H9 (cell line): Measurements from ENCODE around the gene HTN3. TPM values are rescaled to one million over a fixed set of nuclear protein-coding genes. Genes with fewer than 3 reads are reported as not detected.

Source experiments
- DNase-seq: peaks from one replicate; pipeline ENCODE4 v3.0.0-alpha.2; 2017
- H2AFZ ChIP-seq: one replicate; pipeline ENCODE4 v1.6.1; 2013; ENCODE audit warnings: mild to moderate bottlenecking, low read length, control low read depth, moderate library complexity
- H2AK5ac ChIP-seq: 2 replicates; pipeline ENCODE4 v1.6.1; 2013; ENCODE audit warnings: low read length, control low read depth, mixed read lengths; ENCODE audit not compliant: insufficient read length
- H2BK120ac ChIP-seq: one replicate; pipeline ENCODE4 v1.6.1; 2013; ENCODE audit warnings: low read depth, mild to moderate bottlenecking, low read length, control low read depth, inconsistent platforms; ENCODE audit not compliant: poor library complexity, severe bottlenecking
- H2BK12ac ChIP-seq: 2 replicates; pipeline ENCODE4 v1.6.1; 2013; ENCODE audit warnings: low read length, control low read depth, mixed read lengths, low read depth; ENCODE audit not compliant: insufficient read length
- H2BK15ac ChIP-seq: 2 replicates; pipeline ENCODE4 v1.6.1; 2013; ENCODE audit warnings: low read depth, low read length, control low read depth
- H2BK20ac ChIP-seq: one replicate; pipeline ENCODE4 v1.6.1; 2013; ENCODE audit warnings: low read depth, mild to moderate bottlenecking, low read length, control low read depth, inconsistent platforms; ENCODE audit not compliant: poor library complexity, severe bottlenecking
- H2BK5ac ChIP-seq: 2 replicates; pipeline ENCODE4 v1.6.1; 2013; ENCODE audit warnings: low read length, control low read depth, mixed read lengths; ENCODE audit not compliant: insufficient read length
- H3K14ac ChIP-seq: 2 replicates; pipeline ENCODE4 v1.6.1; 2013; ENCODE audit warnings: low read length, control low read depth; ENCODE audit not compliant: insufficient read depth
- H3K18ac ChIP-seq: 2 replicates; pipeline ENCODE4 v1.6.1; 2013; ENCODE audit warnings: low read depth, mild to moderate bottlenecking, mixed read lengths, low read length, control low read depth; ENCODE audit not compliant: insufficient read length
- H3K23ac ChIP-seq: 2 replicates; pipeline ENCODE4 v1.6.1; 2013; ENCODE audit warnings: low read length, control low read depth, mixed read lengths, low read depth; ENCODE audit not compliant: insufficient read length
- H3K23me2 ChIP-seq: 2 replicates; pipeline ENCODE4 v1.6.1; 2013; ENCODE audit warnings: low read depth, mild to moderate bottlenecking, mixed read lengths, low read length, control low read depth; ENCODE audit not compliant: insufficient read length, poor library complexity, severe bottlenecking
- H3K27ac ChIP-seq: 2 replicates; pipeline ENCODE4 v1.5.1; 2013; ENCODE audit warnings: low read length, control low read depth, mixed read lengths, low read depth; ENCODE audit not compliant: insufficient read length
- H3K27me3 ChIP-seq: 2 replicates; pipeline ENCODE4 v1.6.1; 2013; ENCODE audit warnings: low read length, control low read depth, inconsistent platforms; ENCODE audit not compliant: insufficient read depth
- H3K4ac ChIP-seq: 2 replicates; pipeline ENCODE4 v1.6.1; 2013; ENCODE audit warnings: low read depth, mild to moderate bottlenecking, control low read depth, inconsistent platforms, low read length, moderate library complexity
- H3K4me1 ChIP-seq: 2 replicates; pipeline ENCODE4 v1.6.1; 2013; ENCODE audit warnings: low read length, control low read depth, inconsistent platforms; ENCODE audit not compliant: insufficient read depth
- H3K4me2 ChIP-seq: 2 replicates; pipeline ENCODE4 v1.6.1; 2013; ENCODE audit warnings: low read length, control low read depth, mixed read lengths; ENCODE audit not compliant: insufficient read length, insufficient read depth
- H3K56ac ChIP-seq: 2 replicates; pipeline ENCODE4 v1.6.1; 2013; ENCODE audit warnings: low read depth, mild to moderate bottlenecking, mixed read lengths, low read length, control low read depth; ENCODE audit not compliant: insufficient read length
- H3K79me1 ChIP-seq: 2 replicates; pipeline ENCODE4 v1.6.1; 2013; ENCODE audit warnings: low read depth, mild to moderate bottlenecking, moderate library complexity, low read length, control low read depth, inconsistent platforms; ENCODE audit not compliant: insufficient read depth, poor library complexity, severe bottlenecking
- H3K79me2 ChIP-seq: 2 replicates; pipeline ENCODE4 v1.6.1; 2013; ENCODE audit warnings: low read length, control low read depth, inconsistent platforms; ENCODE audit not compliant: insufficient read depth
- H3K9ac ChIP-seq: 2 replicates; pipeline ENCODE4 v1.6.1; 2013; ENCODE audit warnings: low read length, control low read depth, mixed read lengths; ENCODE audit not compliant: insufficient read length; ENCODE audit errors: extremely low read depth
- H3K9me3 ChIP-seq: one replicate; pipeline ENCODE4 v1.6.1; 2013; ENCODE audit warnings: low read depth, low read length, inconsistent platforms; ENCODE audit not compliant: control insufficient read depth
- H3T11ph ChIP-seq: one replicate; pipeline ENCODE4 v1.6.1; 2013; ENCODE audit warnings: mild to moderate bottlenecking, low read length, control low read depth, inconsistent platforms
- H4K20me1 ChIP-seq: one replicate; pipeline ENCODE4 v1.6.1; 2013; ENCODE audit not compliant: control insufficient read depth, insufficient read length, insufficient read depth
- H4K5ac ChIP-seq: 2 replicates; pipeline ENCODE4 v1.6.1; 2013; ENCODE audit warnings: low read depth, mild to moderate bottlenecking, mixed read lengths, low read length, control low read depth; ENCODE audit not compliant: insufficient read length
- H4K8ac ChIP-seq: replicated peaks from 2 replicates; pipeline ENCODE4 v1.6.1; 2013; ENCODE audit warnings: low read length, control low read depth, mixed read lengths, low read depth; ENCODE audit not compliant: insufficient read length
- H4K91ac ChIP-seq: 2 replicates; pipeline ENCODE4 v1.6.1; 2013; ENCODE audit warnings: low read depth, mild to moderate bottlenecking, moderate library complexity, mixed read lengths, low read length, control low read depth; ENCODE audit not compliant: insufficient read length
- H3K27ac Mint-ChIP-seq, 3 experiments: 2 replicates in 2 of 3; 3 replicates in 1 of 3; pipeline ENCODE4 v1.8.0; 2020 to 2021; ENCODE audit warnings: mixed read lengths in 3 of 3, mild to moderate bottlenecking in 1 of 3, moderate library complexity in 1 of 3
- H3K27me3 Mint-ChIP-seq: 2 replicates; pipeline ENCODE4 v1.8.0; 2021; ENCODE audit warnings: low read depth, mild to moderate bottlenecking, moderate library complexity, mixed read lengths
- H3K36me3 Mint-ChIP-seq, 3 experiments: 2 replicates in 2 of 3; 3 replicates in 1 of 3; pipeline ENCODE4 v1.8.0; 2020 to 2021; ENCODE audit warnings: low read depth in 3 of 3, mixed read lengths in 3 of 3; ENCODE audit not compliant: insufficient read depth in 1 of 3
- H3K4me1 Mint-ChIP-seq, 2 experiments: 2 replicates each; pipeline ENCODE4 v1.8.0; 2020; ENCODE audit warnings: mixed read lengths in 2 of 2
- H3K4me3 Mint-ChIP-seq, 2 experiments: 2 replicates in 1 of 2; 3 replicates in 1 of 2; pipeline ENCODE4 v1.8.0; 2020 to 2021; ENCODE audit warnings: mild to moderate bottlenecking in 2 of 2, mixed read lengths in 2 of 2, moderate library complexity in 1 of 2
- H3K9me3 Mint-ChIP-seq, 2 experiments: 2 replicates in 1 of 2; 3 replicates in 1 of 2; pipeline ENCODE4 v1.8.0; 2020; ENCODE audit warnings: mild to moderate bottlenecking in 2 of 2, mixed read lengths in 2 of 2, moderate library complexity in 1 of 2
- WGBS: extraction: QIAGEN DNeasy Blood & Tissue Kit; methylation state at CpG from one replicate; pipeline ENCODE4 v1.1.7; 2013; ENCODE audit warnings: missing lambda C conversion rate, low lambda C conversion rate, mixed read lengths; ENCODE audit not compliant: insufficient read length; ENCODE audit errors: extremely low coverage; 5-methylcytosine and 5-hydroxymethylcytosine counted together
- total RNA-seq: library from RNA; stranded (reverse); gene quantifications from 2 replicates; pipeline ENCODE4 v1.2.1, GENCODE V29; 2021
- TF ChIP-seq, protein P1 (sequence below): fragments of 200-600 bp; sonication (generic); conservative IDR thresholded peaks from 3 replicates; pipeline ENCODE4 v1.8.0; 2021; ENCODE audit warnings: antibody characterized with exemption, mild to moderate bottlenecking

Gene HTN3
- total RNA-seq, 1 experiment from 2014 or later = not detected

DNA sequence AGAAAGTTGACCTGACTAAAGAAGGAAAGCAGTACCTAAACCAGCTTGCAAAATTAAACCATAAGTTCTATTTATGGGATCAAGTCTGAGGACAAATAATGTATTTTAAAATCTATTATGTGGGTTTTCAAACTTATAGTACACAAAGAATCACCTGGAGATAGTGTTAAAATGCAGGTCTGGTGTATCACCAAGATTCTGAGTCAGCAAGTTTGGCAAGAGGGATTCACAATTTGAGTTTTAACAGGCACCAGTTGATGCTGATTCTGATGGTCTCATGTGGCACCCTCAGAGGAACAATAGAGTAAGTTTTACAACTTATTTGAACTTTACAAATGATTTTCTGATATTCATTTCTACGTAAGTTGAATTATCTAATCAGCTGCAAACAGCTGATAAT lies 41.6 kb upstream of the HTN3 start:
- H2BK12ac ChIP-seq = no peak overlapping the region
- no peak overlapping the region for H2BK5ac ChIP-seq
- no CpG with 5 or more reads among the region's 1 CpG for WGBS

More for the DNA sequence above, 41.6 kb upstream of the HTN3 start:
- Histone ChIP-seq H3K18ac (no peak overlapping the region), H3K9me3 (no peaks in the 10 kb centered on the region), H4K91ac (no peak overlapping the region), H3K4ac (no peak overlapping the region), H2BK120ac (no peak overlapping the region), H3K79me2 (no peaks in the 10 kb centered on the region), H2BK15ac (no peak overlapping the region), H3K79me1 (no peaks in the 10 kb centered on the region), H2BK20ac (no peak overlapping the region), H3K9ac (no peak overlapping the region), H3K14ac (no peak overlapping the region), H3K23me2 (no peaks in the 10 kb centered on the region), H3T11ph (no peak overlapping the region), H4K20me1 (no peaks in the 10 kb centered on the region), H3K27ac (no peak overlapping the region), H3K4me1 (no peaks in the 10 kb centered on the region), H3K27me3 (no peaks in the 10 kb centered on the region), H3K23ac (no peak overlapping the region), H3K56ac (no peak overlapping the region), H4K8ac (no peak overlapping the region), H3K4me2 (no peak overlapping the region), H2AK5ac (no peak overlapping the region), H4K5ac (no peak overlapping the region), H2AFZ (no peak overlapping the region)
- Mint-ChIP-seq H3K9me3 (no peaks in the 10 kb centered on the region), H3K27me3 (no peaks in the 10 kb centered on the region), H3K36me3 (no peaks in the 10 kb centered on the region), H3K4me3 (no peak overlapping the region), H3K27ac (no peak overlapping the region), H3K4me1 (peaks cover 3 to 5% of the 10 kb centered on the region in 2 experiments)
- DNase-seq = no peak
- TF ChIP-seq, protein P1, sequence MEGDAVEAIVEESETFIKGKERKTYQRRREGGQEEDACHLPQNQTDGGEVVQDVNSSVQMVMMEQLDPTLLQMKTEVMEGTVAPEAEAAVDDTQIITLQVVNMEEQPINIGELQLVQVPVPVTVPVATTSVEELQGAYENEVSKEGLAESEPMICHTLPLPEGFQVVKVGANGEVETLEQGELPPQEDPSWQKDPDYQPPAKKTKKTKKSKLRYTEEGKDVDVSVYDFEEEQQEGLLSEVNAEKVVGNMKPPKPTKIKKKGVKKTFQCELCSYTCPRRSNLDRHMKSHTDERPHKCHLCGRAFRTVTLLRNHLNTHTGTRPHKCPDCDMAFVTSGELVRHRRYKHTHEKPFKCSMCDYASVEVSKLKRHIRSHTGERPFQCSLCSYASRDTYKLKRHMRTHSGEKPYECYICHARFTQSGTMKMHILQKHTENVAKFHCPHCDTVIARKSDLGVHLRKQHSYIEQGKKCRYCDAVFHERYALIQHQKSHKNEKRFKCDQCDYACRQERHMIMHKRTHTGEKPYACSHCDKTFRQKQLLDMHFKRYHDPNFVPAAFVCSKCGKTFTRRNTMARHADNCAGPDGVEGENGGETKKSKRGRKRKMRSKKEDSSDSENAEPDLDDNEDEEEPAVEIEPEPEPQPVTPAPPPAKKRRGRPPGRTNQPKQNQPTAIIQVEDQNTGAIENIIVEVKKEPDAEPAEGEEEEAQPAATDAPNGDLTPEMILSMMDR = no peak
